Choroid plexus epithelial cell (primary cell): ENCODE measurements around the gene COL6A1.

Experiments used
- DNase-seq: peaks from one replicate; pipeline ENCODE4 v3.0.0-alpha.2; 2010; ENCODE audit warnings: low read depth
- H3K4me3 ChIP-seq: 2 replicates; pipeline ENCODE4 v1.5.1; 2011; ENCODE audit warnings: low read depth, mild to moderate bottlenecking, control low read depth, low read length, moderate library complexity
- TF ChIP-seq, protein P1 (sequence below): conservative IDR thresholded peaks from 2 replicates; pipeline ENCODE4 v1.5.1; 2011; ENCODE audit warnings: low read depth, mild to moderate bottlenecking, control low read depth, inconsistent platforms, low read length, moderate library complexity

COL6A1 gene, protein sequence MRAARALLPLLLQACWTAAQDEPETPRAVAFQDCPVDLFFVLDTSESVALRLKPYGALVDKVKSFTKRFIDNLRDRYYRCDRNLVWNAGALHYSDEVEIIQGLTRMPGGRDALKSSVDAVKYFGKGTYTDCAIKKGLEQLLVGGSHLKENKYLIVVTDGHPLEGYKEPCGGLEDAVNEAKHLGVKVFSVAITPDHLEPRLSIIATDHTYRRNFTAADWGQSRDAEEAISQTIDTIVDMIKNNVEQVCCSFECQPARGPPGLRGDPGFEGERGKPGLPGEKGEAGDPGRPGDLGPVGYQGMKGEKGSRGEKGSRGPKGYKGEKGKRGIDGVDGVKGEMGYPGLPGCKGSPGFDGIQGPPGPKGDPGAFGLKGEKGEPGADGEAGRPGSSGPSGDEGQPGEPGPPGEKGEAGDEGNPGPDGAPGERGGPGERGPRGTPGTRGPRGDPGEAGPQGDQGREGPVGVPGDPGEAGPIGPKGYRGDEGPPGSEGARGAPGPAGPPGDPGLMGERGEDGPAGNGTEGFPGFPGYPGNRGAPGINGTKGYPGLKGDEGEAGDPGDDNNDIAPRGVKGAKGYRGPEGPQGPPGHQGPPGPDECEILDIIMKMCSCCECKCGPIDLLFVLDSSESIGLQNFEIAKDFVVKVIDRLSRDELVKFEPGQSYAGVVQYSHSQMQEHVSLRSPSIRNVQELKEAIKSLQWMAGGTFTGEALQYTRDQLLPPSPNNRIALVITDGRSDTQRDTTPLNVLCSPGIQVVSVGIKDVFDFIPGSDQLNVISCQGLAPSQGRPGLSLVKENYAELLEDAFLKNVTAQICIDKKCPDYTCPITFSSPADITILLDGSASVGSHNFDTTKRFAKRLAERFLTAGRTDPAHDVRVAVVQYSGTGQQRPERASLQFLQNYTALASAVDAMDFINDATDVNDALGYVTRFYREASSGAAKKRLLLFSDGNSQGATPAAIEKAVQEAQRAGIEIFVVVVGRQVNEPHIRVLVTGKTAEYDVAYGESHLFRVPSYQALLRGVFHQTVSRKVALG

DNA sequence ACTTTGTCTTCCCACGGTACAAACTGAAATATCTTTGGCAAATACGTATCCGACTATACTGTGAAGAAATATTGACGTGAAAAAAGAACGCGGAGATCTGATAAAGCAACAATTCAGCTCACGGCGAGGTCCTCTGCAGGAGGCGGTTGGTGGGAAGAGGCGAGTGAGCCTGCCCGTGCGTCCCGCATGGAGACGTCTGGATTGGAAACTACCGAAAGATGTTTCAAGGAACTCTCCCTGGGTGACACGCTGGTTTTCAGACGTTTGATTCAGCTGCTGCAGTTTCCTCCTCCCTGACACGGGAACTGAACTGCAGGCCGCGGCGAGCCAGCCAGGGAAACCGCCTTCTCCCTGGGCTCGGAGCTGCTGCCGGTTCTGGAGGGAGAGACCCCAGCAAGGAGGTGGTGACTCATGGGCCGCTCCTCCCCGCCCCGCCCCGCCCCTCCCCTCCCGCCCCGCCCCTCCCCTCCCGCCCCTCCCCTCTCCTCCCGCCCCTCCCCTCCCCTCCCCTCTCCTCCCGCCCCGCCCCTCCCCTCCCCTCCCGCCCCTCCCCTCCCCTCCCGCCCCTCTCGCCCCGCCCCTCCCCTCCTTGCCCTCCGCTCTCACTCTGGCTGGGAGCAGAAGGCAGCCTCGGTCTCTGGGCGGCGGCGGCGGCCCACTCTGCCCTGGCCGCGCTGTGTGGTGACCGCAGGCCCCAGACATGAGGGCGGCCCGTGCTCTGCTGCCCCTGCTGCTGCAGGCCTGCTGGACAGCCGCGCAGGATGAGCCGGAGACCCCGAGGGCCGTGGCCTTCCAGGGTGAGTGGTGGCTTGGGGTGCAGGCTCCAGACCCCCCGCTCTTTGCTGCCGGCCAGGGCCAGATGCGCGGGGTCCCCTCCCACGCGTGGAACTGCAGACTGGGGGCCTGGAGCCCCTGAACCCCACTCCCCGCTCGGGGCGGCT, at the start of gene COL6A1:
COL6A1 (plus strand) TSS at position 620 of the 941 bp plus-strand sequence; CDS start at position 701, 81 bp downstream.
- TF ChIP-seq, protein P1, sequence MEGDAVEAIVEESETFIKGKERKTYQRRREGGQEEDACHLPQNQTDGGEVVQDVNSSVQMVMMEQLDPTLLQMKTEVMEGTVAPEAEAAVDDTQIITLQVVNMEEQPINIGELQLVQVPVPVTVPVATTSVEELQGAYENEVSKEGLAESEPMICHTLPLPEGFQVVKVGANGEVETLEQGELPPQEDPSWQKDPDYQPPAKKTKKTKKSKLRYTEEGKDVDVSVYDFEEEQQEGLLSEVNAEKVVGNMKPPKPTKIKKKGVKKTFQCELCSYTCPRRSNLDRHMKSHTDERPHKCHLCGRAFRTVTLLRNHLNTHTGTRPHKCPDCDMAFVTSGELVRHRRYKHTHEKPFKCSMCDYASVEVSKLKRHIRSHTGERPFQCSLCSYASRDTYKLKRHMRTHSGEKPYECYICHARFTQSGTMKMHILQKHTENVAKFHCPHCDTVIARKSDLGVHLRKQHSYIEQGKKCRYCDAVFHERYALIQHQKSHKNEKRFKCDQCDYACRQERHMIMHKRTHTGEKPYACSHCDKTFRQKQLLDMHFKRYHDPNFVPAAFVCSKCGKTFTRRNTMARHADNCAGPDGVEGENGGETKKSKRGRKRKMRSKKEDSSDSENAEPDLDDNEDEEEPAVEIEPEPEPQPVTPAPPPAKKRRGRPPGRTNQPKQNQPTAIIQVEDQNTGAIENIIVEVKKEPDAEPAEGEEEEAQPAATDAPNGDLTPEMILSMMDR: no peak
- DNase-seq: peak; percentile 94
- H3K4me3 ChIP-seq: peak within 1 kb of the TSS; percentile 74

DNA sequence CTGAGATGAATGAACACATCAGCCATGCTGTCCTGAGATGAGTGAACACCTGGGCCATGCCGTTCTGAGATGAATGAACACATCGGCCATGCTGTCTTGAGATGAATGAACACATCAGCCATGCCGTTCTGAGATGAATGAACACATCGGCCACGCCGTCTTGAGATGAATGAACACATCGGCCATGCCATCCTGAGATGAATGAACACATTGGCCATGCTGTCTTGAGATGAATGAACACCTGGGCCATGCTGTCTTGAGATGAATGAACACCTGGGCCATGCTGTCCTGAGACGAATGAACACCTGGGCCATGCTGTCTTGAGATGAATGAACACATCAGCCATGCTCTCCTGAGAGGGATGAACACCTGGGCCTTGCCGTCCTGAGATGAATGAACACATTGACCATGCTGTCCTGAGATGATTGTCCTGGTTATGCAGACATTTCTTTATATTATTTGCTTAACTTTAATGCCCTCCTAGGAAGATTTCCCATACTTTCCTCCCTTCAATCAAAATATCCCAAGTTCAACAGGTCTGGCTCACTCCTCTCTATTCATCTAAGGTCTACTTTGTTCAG, 48.6 kb upstream of the COL6A1 start:
- DNase-seq: no peak
- TF ChIP-seq, protein P1: no peak
- no peak overlapping the region for H3K4me3 ChIP-seq

DNA sequence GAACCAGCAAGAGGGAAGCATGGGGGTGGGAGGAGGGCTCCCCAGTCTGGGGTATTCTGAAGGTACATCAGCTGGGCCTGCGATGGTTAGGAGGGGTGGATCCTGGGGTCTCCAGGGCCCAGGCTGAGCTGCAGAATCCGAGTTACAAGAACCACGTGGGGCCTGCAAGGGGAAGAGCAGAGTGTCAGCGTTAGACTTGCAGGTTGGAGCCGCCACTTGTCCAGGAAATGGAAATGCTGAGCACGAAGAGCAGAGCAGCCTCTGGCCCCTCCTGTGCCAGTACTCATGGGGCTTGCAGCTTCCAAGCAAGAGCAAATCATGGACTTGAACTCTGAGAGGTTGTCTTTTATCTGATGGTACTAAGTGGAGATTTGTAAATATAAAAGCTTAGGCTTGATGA, 47.5 kb upstream of the COL6A1 start:
- H3K4me3 ChIP-seq: no peak overlapping the region
- TF ChIP-seq, protein P1: no peak
- DNase-seq: no peak

DNA sequence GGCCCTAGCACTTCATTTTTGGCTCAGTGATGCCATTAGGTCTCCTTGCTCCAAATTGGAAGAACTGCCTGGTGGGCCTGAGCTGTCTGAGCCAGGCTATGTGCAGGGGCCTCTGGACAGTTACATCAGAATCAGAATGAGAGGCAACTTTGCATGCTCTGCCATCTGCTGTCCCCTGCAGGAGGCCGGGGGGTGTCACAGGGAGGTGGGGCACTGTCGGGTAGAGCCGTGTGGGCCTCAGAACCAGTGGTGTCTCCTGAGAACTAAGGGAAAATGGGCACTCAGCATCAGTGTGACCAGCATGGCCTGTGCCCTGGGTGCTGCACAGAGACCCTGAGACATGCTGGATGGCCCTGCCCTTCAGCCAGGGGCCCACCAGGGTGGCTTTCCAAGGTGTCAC, 47.0 kb upstream of the COL6A1 start:
- no peak for DNase-seq
- H3K4me3 ChIP-seq: no peak overlapping the region
- TF ChIP-seq, protein P1: no peak

DNA sequence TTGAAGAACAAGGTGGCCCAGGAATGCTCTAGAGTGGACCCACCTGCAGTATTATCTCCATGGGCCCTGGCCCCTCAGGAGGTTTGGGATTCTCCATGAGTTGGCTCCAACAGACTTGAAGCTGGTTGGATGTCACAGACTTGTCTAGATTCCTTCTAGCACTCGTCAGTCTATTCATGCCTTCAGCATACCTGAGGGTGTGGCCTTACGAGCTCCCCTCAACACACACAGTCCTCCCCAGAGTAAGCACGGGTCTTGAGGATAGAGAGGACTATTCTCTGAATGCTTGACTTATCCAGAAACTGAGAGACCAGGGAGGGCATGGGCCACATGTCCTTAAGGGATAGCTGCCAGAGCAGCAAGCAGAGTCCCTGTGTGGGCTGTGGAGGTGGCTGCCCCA, 45.9 kb upstream of the COL6A1 start:
- TF ChIP-seq, protein P1: no peak
- no peak overlapping the region for H3K4me3 ChIP-seq
- DNase-seq: peak; percentile 71
